Spleen (tissue), 13 donors: Measurements from ENCODE around the gene ARHGAP10. TPM values are rescaled to one million over a fixed set of nuclear protein-coding genes. Genes with fewer than 3 reads are reported as not detected.

Experiments used
- DNase-seq: peaks from one replicate; pipeline ENCODE4 v3.0.0-alpha.2; 2020
- H3K27ac ChIP-seq, 8 donors: fragments of 200-600 bp; sonication (generic) in 7 of 8; 1 replicate in 4 of 8; 2 replicates in 4 of 8; pipeline versions ENCODE4 v1.5.0 to v1.8.0; 2016 to 2021; ENCODE audit warnings: inconsistent platforms in 4 of 8, mild to moderate bottlenecking in 4 of 8, moderate library complexity in 1 of 8
- H3K27me3 ChIP-seq, 7 donors: fragments of 200-600 bp; sonication (generic) in 6 of 7; replicated peaks in 1 of 7; 1 replicate in 4 of 7; 2 replicates in 3 of 7; pipeline versions ENCODE4 v1.5.0 to v1.8.0; 2016 to 2021; ENCODE audit warnings: inconsistent platforms in 3 of 7, mild to moderate bottlenecking in 1 of 7
- H3K36me3 ChIP-seq, 6 donors: fragments of 200-600 bp; sonication (generic) in 5 of 6; 1 replicate in 4 of 6; 2 replicates in 2 of 6; pipeline versions ENCODE4 v1.5.0 to v1.8.0; 2016 to 2021; ENCODE audit warnings: inconsistent platforms in 2 of 6
- H3K4me1 ChIP-seq, 6 donors: fragments of 200-600 bp; sonication (generic) in 5 of 6; 1 replicate in 3 of 6; 2 replicates in 3 of 6; pipeline versions ENCODE4 v1.5.0 to v1.8.0; 2016 to 2021; ENCODE audit warnings: inconsistent platforms in 3 of 6
- H3K4me3 ChIP-seq, 8 donors: fragments of 200-600 bp; sonication (generic) in 7 of 8; 1 replicate in 4 of 8; 2 replicates in 4 of 8; pipeline versions ENCODE4 v1.5.0 to v1.8.0; 2016 to 2021; ENCODE audit warnings: inconsistent platforms in 4 of 8, mild to moderate bottlenecking in 4 of 8, moderate library complexity in 2 of 8
- H3K9me3 ChIP-seq, 8 donors: fragments of 200-600 bp; sonication (generic) in 7 of 8; 1 replicate in 4 of 8; 2 replicates in 4 of 8; pipeline versions ENCODE4 v1.5.0 to v1.8.0; 2016 to 2021; ENCODE audit warnings: inconsistent platforms in 4 of 8
- POLR2A ChIP-seq, 3 donors: fragments of 450-650 bp; IDR thresholded peaks; one replicate each; pipeline ENCODE4 v1.5.1; 2017; ENCODE audit warnings: antibody characterized with exemption in 3 of 3, mild to moderate bottlenecking in 1 of 3
- POLR2AphosphoS5 ChIP-seq, 3 donors: sonication (generic); formaldehyde crosslinking; IDR thresholded peaks; one replicate each; pipeline ENCODE4 v1.5.1; 2017; ENCODE audit warnings: antibody characterized with exemption in 3 of 3
- WGBS, 5 donors: extraction: QIAGEN DNeasy Blood & Tissue Kit in 3 of 5; methylation state at CpG; one replicate each; pipeline versions ENCODE4 v1.1.5 to v1.1.7; 2013 to 2018; 5-methylcytosine and 5-hydroxymethylcytosine counted together
- intact Hi-C: fragments of 100-400 bp; cut with DNase I; formaldehyde crosslinking; loops from one replicate; pipeline ENCODE4 v1.15.0; 2023; ENCODE audit warnings: low total_unique reads
- long read RNA-seq, 2 donors: transcript quantifications; one replicate each; lab custom pipeline, GENCODE V29; 2026
- polyA plus RNA-seq, 3 donors: library from polyadenylated mRNA; stranded (reverse); fragments of 200-250 nt; gene quantifications; one replicate each; pipeline ENCODE4 v1.2.1, GENCODE V29; 2013
- total RNA-seq, 7 donors: library from RNA; depleted of rRNA in 3 of 7; stranded (reverse); fragments of >200 nt in 3 of 7; fragmentation: NEBNext Ultra II Directional in 4 of 7; extraction: Animal tissue kit (Norgen Biotek cat#: 25700) in 4 of 7; gene quantifications; one replicate each; pipeline versions ENCODE4 v1.1.0 to v1.2.1, GENCODE V29; 2016 to 2021
- TF ChIP-seq, protein P1 (sequence below), 11 experiments: fragments of 200-600 bp in 7 of 11; fragments of 450-650 bp in 4 of 11; sonication (generic) in 4 of 11; IDR thresholded peaks in 8 of 11; conservative IDR thresholded peaks in 3 of 11; 1 replicate in 7 of 11; 2 replicates in 4 of 11; pipeline versions ENCODE4 v1.4.0 to v1.8.0; 2016 to 2021; ENCODE audit warnings: antibody characterized with exemption in 11 of 11, inconsistent platforms in 4 of 11, mild to moderate bottlenecking in 1 of 11
- donor health status: healthy with polysubstance abuse.
- donor health status: DM: no; HTN: no; CAD: no; lungs with moderate emphysema.
- donor health status: DM: no; HTN: no; CAD: no.
- donor health status: Bipolar disorder and iron deficiency.
- donor health status: healthy.
- donor health status: DM: no; HTN: no; CAD: no.
- donor health status: DM: yes; HTN: yes; CAD: no.

ARHGAP10 gene, protein sequence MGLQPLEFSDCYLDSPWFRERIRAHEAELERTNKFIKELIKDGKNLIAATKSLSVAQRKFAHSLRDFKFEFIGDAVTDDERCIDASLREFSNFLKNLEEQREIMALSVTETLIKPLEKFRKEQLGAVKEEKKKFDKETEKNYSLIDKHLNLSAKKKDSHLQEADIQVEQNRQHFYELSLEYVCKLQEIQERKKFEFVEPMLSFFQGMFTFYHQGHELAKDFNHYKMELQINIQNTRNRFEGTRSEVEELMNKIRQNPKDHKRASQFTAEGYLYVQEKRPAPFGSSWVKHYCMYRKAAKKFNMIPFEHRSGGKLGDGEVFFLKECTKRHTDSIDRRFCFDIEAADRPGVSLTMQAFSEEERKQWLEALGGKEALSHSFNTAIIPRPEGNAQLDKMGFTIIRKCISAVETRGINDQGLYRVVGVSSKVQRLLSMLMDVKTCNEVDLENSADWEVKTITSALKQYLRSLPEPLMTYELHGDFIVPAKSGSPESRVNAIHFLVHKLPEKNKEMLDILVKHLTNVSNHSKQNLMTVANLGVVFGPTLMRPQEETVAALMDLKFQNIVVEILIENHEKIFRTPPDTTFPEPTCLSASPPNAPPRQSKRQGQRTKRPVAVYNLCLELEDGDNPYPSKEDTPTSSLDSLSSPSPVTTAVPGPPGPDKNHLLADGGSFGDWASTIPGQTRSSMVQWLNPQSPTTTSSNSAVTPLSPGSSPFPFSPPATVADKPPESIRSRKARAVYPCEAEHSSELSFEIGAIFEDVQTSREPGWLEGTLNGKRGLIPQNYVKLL
- 10 to 100 TPM in 6 of 7 donors, 1 to 10 TPM in 1; 5.8 to 35.5 (median 18.0) TPM for total RNA-seq
- 1 to 10 TPM; 4.0 to 7.2 (median 4.8) TPM for polyA plus RNA-seq
- long read RNA-seq, donor 1, partial matches to known transcripts, result 6 of 7 reads
- long read RNA-seq, donor 1, other reads (novel, unspliced or antisense), result 0 of 7 reads
- long read RNA-seq, donor 2, partial matches to known transcripts, result 0 of 1 reads
- long read RNA-seq, donor 2, other reads (novel, unspliced or antisense), result 0 of 1 reads

DNA sequence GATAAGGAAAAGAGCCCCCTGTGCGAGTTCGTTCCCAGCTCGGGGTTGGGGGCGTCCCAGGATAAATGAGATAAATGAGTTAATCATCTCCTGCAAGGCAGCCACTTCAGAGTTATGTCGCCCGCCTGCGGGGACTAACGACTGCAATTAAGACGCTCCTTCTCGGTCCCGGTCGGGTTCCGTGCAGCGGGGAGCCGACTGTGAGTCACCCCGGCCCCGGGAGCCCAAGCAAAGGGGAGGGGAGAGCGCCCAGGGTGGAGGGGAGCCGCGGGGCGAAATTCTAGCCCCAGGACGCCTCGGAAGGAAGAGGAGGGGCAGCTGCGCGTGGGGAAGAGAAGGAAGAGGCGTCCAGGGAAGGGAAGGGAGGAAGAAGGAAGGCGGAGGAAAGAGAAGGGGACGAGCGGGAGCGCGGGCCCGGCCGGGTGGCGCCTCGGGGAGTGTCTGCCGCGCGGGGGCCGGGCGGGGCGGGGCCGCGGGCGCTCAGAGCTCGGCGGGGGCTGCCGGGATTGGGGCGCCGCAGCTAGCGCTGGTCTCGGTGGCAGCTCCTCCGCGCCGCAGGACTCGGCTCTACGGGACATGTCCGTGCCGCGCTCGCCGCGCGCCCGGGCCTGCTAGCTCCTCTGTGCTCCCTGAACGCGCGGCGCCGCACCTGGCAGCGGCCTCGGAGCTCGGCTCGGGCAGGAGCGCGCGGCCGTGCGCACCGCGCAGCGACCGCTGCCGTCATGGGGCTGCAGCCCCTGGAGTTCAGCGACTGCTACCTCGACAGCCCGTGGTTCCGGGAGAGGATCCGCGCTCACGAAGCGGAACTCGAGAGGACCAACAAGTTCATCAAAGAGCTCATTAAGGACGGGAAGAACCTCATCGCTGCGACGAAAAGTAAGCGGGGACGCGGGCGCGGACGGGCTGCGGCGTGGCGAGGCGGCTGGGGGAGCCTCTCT, at the start of gene ARHGAP10:
Gene ARHGAP10, plus strand, starts transcription at position 509 of the 938 bp plus-strand sequence. Its CDS starts 214 bp downstream, at position 723.
- peak; percentile 90 for DNase-seq
- intact Hi-C loops, result no loop called here
- peak; percentile 3 to 67 (median 66) for TF ChIP-seq POLR2AphosphoS5 (IDR thresholded peaks at IDR 0.05)
- no peak for TF ChIP-seq POLR2A (IDR thresholded peaks at IDR 0.05)
- Histone ChIP-seq H3K27me3 (peaks cover 0 to 29% (median 7%) of the 10 kb centered on the region in 7 donors), H3K27ac (peak within 1 kb of the TSS; percentile 24 to 86 (median 83)), H3K4me3 (peak within 1 kb of the TSS; percentile 66 to 89 (median 77)), H3K4me1 (peaks cover 6 to 36% (median 28%) of the 10 kb centered on the region in 6 donors), H3K36me3 (no peaks in the 10 kb centered on the region), H3K9me3 (no peaks in the 10 kb centered on the region)
- WGBS, 5 donors, result 0 to 1% (median 1%) methylated on average over 57 to 106 of the region's 106 CpGs

DNA sequence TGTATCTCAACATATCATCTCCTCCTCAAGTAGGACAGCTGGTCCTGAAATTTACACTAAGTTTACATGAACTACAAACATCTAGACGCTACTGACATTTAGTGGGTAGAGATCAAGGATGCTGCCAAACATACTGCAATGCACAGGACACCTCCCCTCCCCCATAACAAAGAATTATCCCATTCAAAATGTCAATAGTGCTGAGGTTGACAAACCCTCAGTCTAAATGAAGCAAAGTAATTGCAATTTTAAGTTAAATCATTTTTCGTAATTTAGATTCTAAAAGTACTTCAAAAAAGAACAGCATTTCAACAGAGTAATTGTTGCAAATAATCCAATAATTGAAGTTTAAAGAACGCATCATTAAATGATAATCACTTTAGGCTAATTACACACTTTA, 49.1 kb upstream of the ARHGAP10 start:
- no peak for DNase-seq
- Histone ChIP-seq H3K27me3 (no peaks in the 10 kb centered on the region), H3K36me3 (peaks cover 0 to 33% (median 14%) of the 10 kb centered on the region in 6 donors), H3K27ac (peak overlapping the region in 5 of 8 donors; percentile 87 to 94 (median 90)), H3K4me1 (peaks cover 11 to 37% (median 21%) of the 10 kb centered on the region in 6 donors), H3K9me3 (no peaks in the 10 kb centered on the region), H3K4me3 (peak overlapping the region in 7 of 8 donors; percentile 55 to 76 (median 67))
- intact Hi-C loops, result loop anchor here (5.0 kb wide), 1 partner anchor 65 kb away; the partner anchor contains the start of gene TMEM184C
- WGBS, 5 donors, result 72 to 83% (median 78%) methylated on average over 3 of the region's 3 CpGs
- no peak for TF ChIP-seq POLR2A (IDR thresholded peaks at IDR 0.05)
- TF ChIP-seq, protein P1, sequence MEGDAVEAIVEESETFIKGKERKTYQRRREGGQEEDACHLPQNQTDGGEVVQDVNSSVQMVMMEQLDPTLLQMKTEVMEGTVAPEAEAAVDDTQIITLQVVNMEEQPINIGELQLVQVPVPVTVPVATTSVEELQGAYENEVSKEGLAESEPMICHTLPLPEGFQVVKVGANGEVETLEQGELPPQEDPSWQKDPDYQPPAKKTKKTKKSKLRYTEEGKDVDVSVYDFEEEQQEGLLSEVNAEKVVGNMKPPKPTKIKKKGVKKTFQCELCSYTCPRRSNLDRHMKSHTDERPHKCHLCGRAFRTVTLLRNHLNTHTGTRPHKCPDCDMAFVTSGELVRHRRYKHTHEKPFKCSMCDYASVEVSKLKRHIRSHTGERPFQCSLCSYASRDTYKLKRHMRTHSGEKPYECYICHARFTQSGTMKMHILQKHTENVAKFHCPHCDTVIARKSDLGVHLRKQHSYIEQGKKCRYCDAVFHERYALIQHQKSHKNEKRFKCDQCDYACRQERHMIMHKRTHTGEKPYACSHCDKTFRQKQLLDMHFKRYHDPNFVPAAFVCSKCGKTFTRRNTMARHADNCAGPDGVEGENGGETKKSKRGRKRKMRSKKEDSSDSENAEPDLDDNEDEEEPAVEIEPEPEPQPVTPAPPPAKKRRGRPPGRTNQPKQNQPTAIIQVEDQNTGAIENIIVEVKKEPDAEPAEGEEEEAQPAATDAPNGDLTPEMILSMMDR (IDR thresholded peaks at IDR 0.05 in 8 of 11, conservative IDR thresholded peaks at IDR 0.05 in 3 of 11), result no peak
- no peak for TF ChIP-seq POLR2AphosphoS5 (IDR thresholded peaks at IDR 0.05)

DNA sequence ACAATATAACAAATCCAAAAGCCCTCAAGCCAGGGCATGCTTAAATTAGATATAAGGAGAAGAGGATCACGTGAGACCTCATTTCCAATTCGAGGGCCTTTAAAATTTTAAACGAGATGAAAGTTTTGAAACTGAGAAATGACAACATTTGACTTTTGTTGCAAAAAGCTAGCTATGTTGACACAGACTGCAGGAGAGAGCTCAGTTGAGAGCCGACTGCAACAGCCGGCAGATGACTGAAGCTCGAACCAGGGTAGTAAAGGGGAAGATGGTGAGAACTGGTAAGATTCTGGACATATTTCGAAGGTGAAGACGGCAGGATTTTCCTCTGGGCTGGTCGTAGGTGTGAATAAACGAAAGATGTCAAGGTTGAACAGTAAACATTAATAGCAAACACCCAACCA, 48.7 kb upstream of the ARHGAP10 start:
- DNase-seq, result no peak
- Histone ChIP-seq H3K27ac (peak overlapping the region; percentile 86 to 94 (median 91)), H3K27me3 (no peaks in the 10 kb centered on the region), H3K36me3 (peaks cover 0 to 28% (median 12%) of the 10 kb centered on the region in 6 donors), H3K4me1 (peaks cover 11 to 37% (median 21%) of the 10 kb centered on the region in 6 donors), H3K4me3 (peak overlapping the region; percentile 55 to 77 (median 67)), H3K9me3 (no peaks in the 10 kb centered on the region)
- intact Hi-C loops, result loop anchor here (5.0 kb wide), 1 partner anchor 66 kb away; the partner anchor contains the start of gene TMEM184C
- TF ChIP-seq POLR2AphosphoS5 (IDR thresholded peaks at IDR 0.05) (peak in 1 of 3 donors; percentile 7), POLR2A (IDR thresholded peaks at IDR 0.05) (no peak)
- 1 to 3% (median 3%) methylated on average over 10 of the region's 10 CpGs for WGBS, 5 donors
